HG03025 (cell line): ENCODE measurements around the gene MBD5.

ENCODE experiments used
- ATAC-seq: cut with Tn5 transposase; IDR thresholded peaks from one replicate; pipeline ENCODE4 v1.9.1; 2021; ENCODE audit warnings: mild to moderate bottlenecking, moderate library complexity; ENCODE audit not compliant: unreplicated experiment, low FRiP score

Gene MBD5

DNA sequence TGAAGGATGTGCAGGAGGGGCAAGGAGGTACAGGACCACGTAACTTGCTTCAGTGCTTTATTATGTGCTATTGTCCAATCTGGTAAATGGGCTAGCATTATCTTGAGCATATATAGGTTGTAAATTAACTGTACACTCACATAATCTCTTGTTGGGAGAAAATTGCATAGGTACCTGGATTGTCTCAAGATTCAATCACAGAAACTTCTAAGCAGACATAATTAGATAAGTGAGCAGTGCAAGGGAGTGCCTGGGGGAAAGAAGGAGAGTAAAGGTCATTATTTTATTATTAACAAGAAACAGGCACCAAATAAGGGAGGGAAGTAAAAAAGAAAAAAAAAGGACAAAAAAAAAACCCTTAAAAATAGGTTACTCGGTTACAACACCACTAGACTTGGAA lies 186.2 kb downstream of the MBD5 start:
- no peak for ATAC-seq

DNA sequence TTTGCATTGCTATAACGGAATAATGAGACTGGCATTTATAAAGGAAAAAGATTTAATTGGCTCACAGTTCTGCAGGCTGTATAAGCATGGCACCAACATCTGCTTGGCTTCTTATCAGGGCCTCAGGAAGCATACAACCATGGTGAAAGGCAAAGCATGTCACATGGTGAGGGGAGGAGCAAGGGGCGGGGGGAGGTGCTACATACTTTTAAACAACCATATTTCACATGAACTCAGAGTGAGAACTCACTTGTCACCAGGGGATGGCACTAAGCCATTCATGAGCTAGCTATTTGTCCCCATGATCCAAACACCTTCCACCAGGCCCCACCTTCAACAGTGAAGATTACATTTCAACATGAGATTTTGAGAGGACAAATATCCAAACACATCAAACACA lies 188.7 kb downstream of the MBD5 start:
- no peak for ATAC-seq

DNA sequence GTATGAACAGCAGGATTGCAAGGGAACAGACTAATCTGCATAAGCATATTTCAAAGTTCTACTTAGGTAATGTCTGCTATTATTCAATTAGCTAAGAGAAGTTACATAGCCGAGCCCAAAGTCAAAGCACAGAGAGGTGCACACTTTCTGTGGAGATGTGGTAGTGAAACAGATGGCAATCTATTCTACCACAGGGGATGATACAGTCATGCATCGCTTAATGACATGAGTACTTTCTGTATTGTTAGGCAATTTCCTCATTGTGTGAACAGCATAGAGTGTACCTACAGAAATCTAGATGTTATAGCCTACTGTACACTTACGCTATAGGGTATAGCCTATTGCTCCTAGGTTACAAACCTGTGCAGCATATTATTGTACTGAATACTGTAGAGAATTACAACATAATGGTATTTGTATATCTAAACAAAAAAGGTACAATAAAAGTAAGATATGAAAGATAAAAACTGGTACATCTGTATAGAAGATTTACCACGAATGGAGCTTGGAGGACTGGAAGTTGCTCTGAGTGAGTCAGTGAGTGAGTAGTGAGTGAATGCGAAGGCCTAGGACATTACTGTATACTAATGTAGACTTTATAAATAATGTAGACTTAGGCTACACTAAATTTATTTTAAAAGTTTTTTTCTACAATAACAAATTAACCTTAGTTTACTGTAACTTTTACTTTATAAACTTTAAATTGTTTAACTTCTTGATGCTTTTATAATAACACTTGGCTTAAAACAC lies 197.6 kb downstream of the MBD5 start:
- no peak for ATAC-seq

DNA sequence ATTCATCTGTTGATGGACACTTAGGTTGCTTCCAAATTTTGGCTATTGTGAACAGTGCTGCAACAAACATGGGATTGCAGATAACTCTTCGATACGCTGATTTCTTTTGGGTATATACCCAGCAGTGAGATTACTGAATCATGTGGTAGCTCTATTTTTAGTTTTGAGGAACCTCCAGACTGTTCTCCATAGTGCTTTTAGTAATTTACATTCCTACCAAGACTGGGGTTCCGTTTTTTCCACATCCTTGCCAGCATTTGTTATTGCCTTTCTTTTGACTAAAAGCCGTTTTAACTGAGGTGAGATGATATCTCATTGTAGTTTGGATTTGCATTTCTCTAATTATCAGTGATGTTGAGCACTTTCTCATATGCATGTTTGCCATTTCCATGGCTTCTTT lies 200.3 kb downstream of the MBD5 start:
- ATAC-seq: no peak

- ATAC-seq: no peak
Observed at GRCh38 chr2:148221926-148222325, 201.0 kb downstream of the MBD5 start.

- no peak for ATAC-seq
Observed at GRCh38 chr2:148231858-148232257, 211.0 kb downstream of the MBD5 start.

DNA sequence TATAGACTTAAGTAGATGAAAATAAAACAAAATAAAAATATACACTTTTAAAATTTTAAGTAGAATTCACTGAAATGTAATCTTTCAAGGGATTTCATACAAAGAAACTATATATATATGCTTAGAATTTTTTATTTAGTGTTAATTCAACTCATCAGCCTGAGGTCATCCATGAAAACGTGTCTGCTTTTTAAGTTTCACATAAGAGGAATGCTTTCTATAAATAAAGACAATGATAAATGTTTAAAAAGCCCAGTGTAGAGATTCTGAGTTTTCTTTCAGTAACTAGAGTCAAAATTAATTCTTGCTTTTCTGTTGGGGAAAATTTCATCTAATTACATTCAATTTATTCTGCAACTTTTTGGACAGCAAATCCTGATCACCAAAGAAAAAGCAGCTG lies 213.3 kb downstream of the MBD5 start:
- ATAC-seq: no peak

DNA sequence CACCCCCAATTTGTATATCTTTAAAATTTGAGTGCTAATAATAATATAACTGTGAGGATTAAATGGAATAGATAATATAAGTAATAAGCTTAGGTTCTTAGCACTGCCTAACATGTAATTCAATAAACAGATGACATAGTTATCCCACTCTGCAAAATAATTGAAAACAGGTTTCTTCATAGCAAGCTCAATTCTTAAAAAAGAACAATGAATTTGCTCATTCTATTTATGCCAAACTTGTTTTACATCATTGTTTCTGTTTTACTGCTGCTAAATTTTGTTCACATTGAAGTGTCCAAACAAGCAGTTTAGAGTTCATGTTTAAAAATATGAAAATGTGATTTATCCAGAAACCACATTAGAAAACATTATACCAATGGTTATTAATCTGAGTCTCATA lies 217.0 kb downstream of the MBD5 start:
- ATAC-seq: no peak

DNA sequence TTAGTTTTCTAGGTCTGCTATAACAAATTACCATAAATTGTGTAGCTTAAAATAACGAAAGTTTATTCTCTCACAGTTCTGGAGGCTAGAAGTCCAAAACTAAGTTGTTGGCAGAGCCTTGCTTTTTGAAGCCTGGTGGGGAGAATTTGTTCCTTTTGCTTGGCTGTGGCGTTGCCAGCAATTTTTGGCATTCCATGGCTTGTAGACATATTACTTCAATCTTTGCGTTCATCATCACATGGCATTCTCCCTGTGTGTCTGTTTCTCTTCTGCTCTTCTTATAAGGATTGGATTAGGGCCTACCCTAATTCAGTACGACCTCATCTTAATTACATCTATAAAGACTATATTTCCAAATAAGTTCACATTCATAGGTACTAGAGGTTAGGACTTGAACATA lies 217.7 kb downstream of the MBD5 start:
- no peak for ATAC-seq

DNA sequence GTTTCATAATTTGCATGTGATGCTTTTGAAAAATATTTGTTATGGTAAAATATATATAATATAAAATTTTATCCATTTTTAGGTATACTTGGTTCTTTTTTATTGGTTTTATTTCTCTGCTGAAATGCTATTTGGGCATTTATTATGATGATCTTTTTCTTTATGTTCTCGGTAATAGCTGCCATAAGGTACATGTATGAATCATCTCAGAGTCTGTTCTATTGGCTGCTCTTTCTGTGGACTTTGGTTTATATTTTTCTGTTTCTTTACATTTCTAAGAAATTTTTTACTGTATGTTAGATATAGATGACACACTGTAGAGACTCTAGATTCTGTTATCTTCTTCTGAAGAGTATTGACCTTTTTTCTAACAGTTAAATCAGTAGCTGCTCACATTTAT lies 219.9 kb downstream of the MBD5 start:
- no peak for ATAC-seq

DNA sequence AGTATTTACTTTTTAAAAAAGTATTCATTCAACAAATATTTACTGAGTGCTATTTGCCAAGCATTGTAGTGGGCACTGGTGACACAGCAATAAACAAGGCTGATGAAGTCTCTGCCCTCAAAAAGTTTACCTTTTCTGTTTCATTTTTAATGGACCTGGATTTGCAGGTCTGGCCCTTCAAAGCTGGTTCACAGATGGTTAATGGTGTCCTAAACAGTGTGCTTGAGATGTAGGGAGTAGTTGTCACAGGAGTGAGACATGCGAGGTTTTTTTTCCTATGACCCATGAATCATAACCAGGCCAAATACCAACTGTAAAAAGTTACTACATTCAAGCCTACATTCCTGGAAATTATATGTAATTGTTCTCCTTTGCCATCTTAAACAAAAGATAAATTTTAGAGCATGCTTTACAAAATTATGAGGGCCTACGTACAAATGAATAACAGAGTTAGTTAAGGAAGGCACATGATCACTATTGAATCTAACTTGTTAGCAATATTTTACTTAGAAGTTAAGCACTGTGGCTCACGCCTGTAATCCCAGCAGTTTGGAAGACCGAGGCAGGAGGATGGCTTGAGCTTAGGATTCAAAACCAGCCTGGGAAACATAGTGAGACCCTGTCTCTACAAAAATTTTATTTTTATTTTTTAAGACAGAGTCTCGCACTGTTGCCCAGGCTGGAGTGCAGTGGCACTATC lies 223.9 kb downstream of the MBD5 start:
- ATAC-seq: no peak

- no peak for ATAC-seq
Observed at GRCh38 chr2:148251993-148252392, 231.1 kb downstream of the MBD5 start.

- no peak for ATAC-seq
Observed at GRCh38 chr2:148252646-148253045, 231.8 kb downstream of the MBD5 start.

GRCh38 chr2:148253685-148254084 lies 232.8 kb downstream of the MBD5 start:
- no peak for ATAC-seq

DNA sequence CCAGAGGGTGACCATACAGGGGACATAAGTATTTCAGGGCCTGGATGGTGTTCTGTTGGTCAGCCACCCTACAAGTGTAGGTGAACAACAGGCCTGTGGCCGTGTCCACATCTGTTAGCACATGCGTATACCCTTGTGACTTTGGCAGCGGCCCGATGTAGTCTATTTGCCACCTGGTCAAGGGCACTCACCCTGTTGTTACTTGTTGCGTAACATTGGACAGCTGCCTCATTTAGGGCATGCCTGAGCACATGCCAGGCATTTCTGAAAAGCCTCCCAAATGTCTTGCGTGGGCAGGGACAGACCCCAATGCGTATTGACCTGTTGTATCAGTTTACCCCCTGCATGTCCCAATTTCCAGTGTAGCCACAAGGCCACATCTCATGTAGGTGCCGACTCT lies 235.0 kb downstream of the MBD5 start:
- ATAC-seq: no peak

- ATAC-seq: no peak
Observed at GRCh38 chr2:148257276-148257675, 236.4 kb downstream of the MBD5 start.

GRCh38 chr2:148258124-148258523 lies 237.2 kb downstream of the MBD5 start:
- ATAC-seq: no peak

GRCh38 chr2:148259674-148260073 lies 238.8 kb downstream of the MBD5 start:
- no peak for ATAC-seq

- ATAC-seq: no peak
Observed at GRCh38 chr2:148263890-148264289, 243.0 kb downstream of the MBD5 start.

DNA sequence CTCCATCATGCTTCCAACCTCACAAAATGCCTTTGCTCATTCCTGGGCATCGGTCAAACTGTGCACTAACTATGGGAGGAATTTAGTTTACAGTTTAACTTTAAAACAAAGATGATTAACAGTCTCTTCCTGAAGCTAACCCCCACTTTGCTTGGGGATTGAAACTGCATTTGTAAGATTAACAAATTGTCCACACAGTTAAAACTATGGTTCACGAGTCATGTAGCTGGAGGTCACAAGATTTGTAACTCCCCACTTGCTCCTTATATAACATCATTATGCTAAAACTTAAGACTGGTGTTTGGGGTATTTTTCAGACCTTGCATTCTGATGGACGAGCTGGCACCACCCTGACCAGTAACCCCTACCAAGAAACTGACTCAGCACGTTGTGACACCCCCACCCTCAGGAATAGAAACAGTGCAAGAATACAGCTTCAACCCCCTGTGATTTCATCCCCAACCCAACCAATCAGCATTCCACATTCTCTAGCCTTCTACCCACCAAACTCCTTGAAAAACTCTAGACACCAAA lies 252.3 kb downstream of the MBD5 start:
- no peak for ATAC-seq

DNA sequence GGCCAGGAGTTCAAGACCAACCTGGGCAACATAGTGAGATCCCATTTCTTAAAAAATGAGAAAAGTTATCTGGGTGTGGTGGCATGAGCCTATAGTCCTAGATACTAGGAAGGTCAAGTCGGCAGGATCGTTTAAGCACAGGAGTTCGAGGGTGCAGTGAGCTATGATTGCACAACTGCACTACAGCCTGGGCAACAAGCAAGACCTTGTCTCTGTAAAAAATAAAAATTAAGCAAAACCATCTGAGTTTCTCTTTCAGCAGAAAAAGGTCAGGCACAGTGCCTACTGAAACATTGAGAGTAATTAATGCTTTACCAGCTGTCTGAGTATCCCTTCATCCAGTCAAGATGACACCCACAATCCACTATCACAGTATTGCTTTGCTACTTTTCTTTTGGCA lies 258.3 kb downstream of the MBD5 start:
- no peak for ATAC-seq

- no peak for ATAC-seq
Observed at GRCh38 chr2:148282201-148282600, 261.3 kb downstream of the MBD5 start.
